IgD-negative memory B cell (primary cell): Measurements from ENCODE around the gene AMH. TPM values are rescaled to one million over a fixed set of nuclear protein-coding genes. Genes with fewer than 3 reads are reported as not detected.
A peak's percentile ranks its signal among the peaks of the same experiment; 100 is the strongest.

Experiments
- H3K27ac Mint-ChIP-seq, 3 donors: one replicate each; pipeline ENCODE4 v1.8.0; 2020 to 2022; ENCODE audit warnings: mild to moderate bottlenecking in 3 of 3, mixed read lengths in 3 of 3, moderate library complexity in 1 of 3
- H3K27me3 Mint-ChIP-seq: one replicate; pipeline ENCODE4 v1.8.0; 2021; ENCODE audit warnings: mixed read lengths
- H3K36me3 Mint-ChIP-seq: one replicate; pipeline ENCODE4 v1.8.0; 2020; ENCODE audit warnings: mild to moderate bottlenecking, mixed read lengths
- H3K4me1 Mint-ChIP-seq, 3 donors: one replicate each; pipeline ENCODE4 v1.8.0; 2020 to 2022; ENCODE audit warnings: mixed read lengths in 3 of 3, mild to moderate bottlenecking in 1 of 3
- H3K4me3 Mint-ChIP-seq, 4 donors: one replicate each; pipeline ENCODE4 v1.8.0; 2020 to 2022; ENCODE audit warnings: mild to moderate bottlenecking in 4 of 4, mixed read lengths in 4 of 4, moderate library complexity in 3 of 4
- H3K9me3 Mint-ChIP-seq, 3 donors: one replicate each; pipeline ENCODE4 v1.8.0; 2020 to 2021; ENCODE audit warnings: mixed read lengths in 3 of 3, mild to moderate bottlenecking in 1 of 3
- polyA plus RNA-seq: library from polyadenylated mRNA; unstranded; fragments of 300-500 nt; fragmentation: Illumina TruSeq; gene quantifications from one replicate; pipeline ENCODE4 v1.2.3, GENCODE V29; 2021

The AMH gene
- polyA plus RNA-seq, 1 donor from 2014 or later: 0.15 TPM

GRCh38 chr19:2283835-2284507 lies 34.8 kb downstream of the AMH start:
- Mint-ChIP-seq H3K27ac (peak overlapping the region in 1 of 3 donors; percentile 89), H3K9me3 (no peaks in the 10 kb centered on the region), H3K36me3 (no peaks in the 10 kb centered on the region), H3K4me1 (peaks cover 9 to 18% (median 10%) of the 10 kb centered on the region in 3 donors), H3K4me3 (peak overlapping the region in 2 of 4 donors; percentile 12 to 48), H3K27me3 (peaks cover 3% of the 10 kb centered on the region)

GRCh38 chr19:2286402-2287140 lies 37.4 kb downstream of the AMH start:
- H3K27ac Mint-ChIP-seq: peak overlapping the region in 2 of 3 donors; percentile 31 to 89
- H3K9me3 Mint-ChIP-seq: no peaks in the 10 kb centered on the region
- peaks cover 1% of the 10 kb centered on the region for H3K36me3 Mint-ChIP-seq
- H3K4me1 Mint-ChIP-seq: peaks cover 16 to 22% (median 20%) of the 10 kb centered on the region in 3 donors
- peak overlapping the region in 2 of 4 donors; percentile 58 to 68 for H3K4me3 Mint-ChIP-seq
- peaks cover 3% of the 10 kb centered on the region for H3K27me3 Mint-ChIP-seq

GRCh38 chr19:2287585-2288337 lies 38.6 kb downstream of the AMH start:
- H3K27ac Mint-ChIP-seq: peak overlapping the region in 2 of 3 donors; percentile 92 to 94
- H3K4me1 Mint-ChIP-seq: peaks cover 16 to 21% (median 16%) of the 10 kb centered on the region in 3 donors
- no peaks in the 10 kb centered on the region for H3K9me3 Mint-ChIP-seq
- H3K4me3 Mint-ChIP-seq: peak overlapping the region in 3 of 4 donors; percentile 41 to 92 (median 90)
- peaks cover 1% of the 10 kb centered on the region for H3K36me3 Mint-ChIP-seq
- H3K27me3 Mint-ChIP-seq: peaks cover 3% of the 10 kb centered on the region

GRCh38 chr19:2288338-2288817 lies 39.3 kb downstream of the AMH start:
- Mint-ChIP-seq H3K4me1 (peaks cover 14 to 24% (median 19%) of the 10 kb centered on the region in 3 donors), H3K27ac (peak overlapping the region; percentile 88 to 94 (median 92)), H3K9me3 (no peaks in the 10 kb centered on the region), H3K36me3 (peaks cover 1% of the 10 kb centered on the region), H3K27me3 (peaks cover 3% of the 10 kb centered on the region), H3K4me3 (peak overlapping the region in 3 of 4 donors; percentile 57 to 92 (median 90))

GRCh38 chr19:2288818-2289713 lies 39.9 kb downstream of the AMH start:
- Mint-ChIP-seq H3K27ac (peak overlapping the region; percentile 88 to 94 (median 92)), H3K27me3 (peaks cover 3% of the 10 kb centered on the region), H3K4me3 (peak overlapping the region; percentile 89 to 97 (median 91)), H3K36me3 (peaks cover 3% of the 10 kb centered on the region), H3K4me1 (peaks cover 17 to 30% (median 23%) of the 10 kb centered on the region in 3 donors), H3K9me3 (no peaks in the 10 kb centered on the region)

- Mint-ChIP-seq H3K27ac (peak overlapping the region; percentile 88 to 94 (median 92)), H3K27me3 (peaks cover 3% of the 10 kb centered on the region), H3K4me3 (peak overlapping the region; percentile 89 to 97 (median 91)), H3K36me3 (peaks cover 3% of the 10 kb centered on the region), H3K9me3 (no peaks in the 10 kb centered on the region), H3K4me1 (peaks cover 20 to 32% (median 24%) of the 10 kb centered on the region in 3 donors)
Measured at GRCh38 chr19:2289714-2290435, 40.8 kb downstream of the AMH start.

- Mint-ChIP-seq H3K9me3 (no peaks in the 10 kb centered on the region), H3K4me3 (peak overlapping the region; percentile 87 to 90 (median 89)), H3K27ac (peak overlapping the region in 2 of 3 donors; percentile 84 to 92), H3K27me3 (peaks cover 3% of the 10 kb centered on the region), H3K36me3 (peaks cover 5% of the 10 kb centered on the region), H3K4me1 (peaks cover 24 to 32% (median 28%) of the 10 kb centered on the region in 3 donors)
Measured at GRCh38 chr19:2290441-2291184, 41.5 kb downstream of the AMH start.

GRCh38 chr19:2291185-2291751 lies 42.1 kb downstream of the AMH start:
- Mint-ChIP-seq H3K9me3 (no peaks in the 10 kb centered on the region), H3K36me3 (peaks cover 6% of the 10 kb centered on the region), H3K27me3 (peaks cover 3% of the 10 kb centered on the region), H3K4me3 (peak overlapping the region; percentile 87 to 90 (median 89)), H3K4me1 (peaks cover 24 to 32% (median 31%) of the 10 kb centered on the region in 3 donors), H3K27ac (peak overlapping the region in 2 of 3 donors; percentile 84 to 92)

- Mint-ChIP-seq H3K27ac (peak overlapping the region; percentile 82 to 91 (median 90)), H3K4me3 (peak overlapping the region in 2 of 4 donors; percentile 76 to 80), H3K27me3 (no peaks in the 10 kb centered on the region), H3K36me3 (peaks cover 5% of the 10 kb centered on the region), H3K4me1 (peaks cover 11 to 16% (median 16%) of the 10 kb centered on the region in 3 donors), H3K9me3 (no peaks in the 10 kb centered on the region)
Measured at GRCh38 chr19:2294687-2295335, 45.7 kb downstream of the AMH start.

- H3K36me3 Mint-ChIP-seq: peaks cover 5% of the 10 kb centered on the region
- H3K27ac Mint-ChIP-seq: peak overlapping the region in 2 of 3 donors; percentile 74 to 88
- H3K4me1 Mint-ChIP-seq: peaks cover 10 to 21% (median 17%) of the 10 kb centered on the region in 3 donors
- no peaks in the 10 kb centered on the region for H3K27me3 Mint-ChIP-seq
- H3K4me3 Mint-ChIP-seq: no peak overlapping the region
- no peaks in the 10 kb centered on the region for H3K9me3 Mint-ChIP-seq
Measured at GRCh38 chr19:2296141-2296540, 47.0 kb downstream of the AMH start.

- peaks cover 3% of the 10 kb centered on the region for H3K36me3 Mint-ChIP-seq
- H3K4me1 Mint-ChIP-seq: peaks cover 9 to 26% (median 12%) of the 10 kb centered on the region in 3 donors
- peaks cover 2% of the 10 kb centered on the region for H3K27me3 Mint-ChIP-seq
- peak overlapping the region in 2 of 4 donors; percentile 51 to 63 for H3K4me3 Mint-ChIP-seq
- no peaks in the 10 kb centered on the region for H3K9me3 Mint-ChIP-seq
- peak overlapping the region in 2 of 3 donors; percentile 85 to 87 for H3K27ac Mint-ChIP-seq
Measured at GRCh38 chr19:2300533-2300932, 51.4 kb downstream of the AMH start.
